ENCODE measurements around the gene GNG2.

The GNG2 gene

GRCh38 chr14:51873221-51873893, 12.9 kb downstream of the GNG2 start:
- H3K4me3 ChIP-seq (ENCODE audit: low read depth, low read length) = no peak overlapping the region
- TF ChIP-seq CTCF (IDR thresholded peaks at IDR 0.05; ENCODE audit: low read depth, low read length) = no peak

DNA sequence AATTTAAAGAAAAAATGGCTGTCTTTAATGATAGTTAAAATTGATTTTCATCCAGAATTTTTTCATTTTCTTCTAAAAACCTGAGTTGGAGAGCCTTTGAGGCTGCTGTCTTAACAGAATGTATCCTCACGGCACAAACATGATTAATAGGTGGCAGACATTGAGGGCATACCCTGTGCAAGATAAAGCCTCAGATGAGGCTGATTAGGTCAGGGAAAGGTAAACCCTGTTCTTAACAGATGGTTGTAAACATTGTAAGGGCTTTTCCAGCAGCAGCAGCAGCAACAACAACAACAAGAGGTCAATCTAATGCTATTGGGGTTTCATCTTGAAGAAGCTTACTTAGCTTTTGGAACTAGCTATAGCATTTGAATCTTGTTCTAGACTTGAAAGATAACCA, 17.4 kb downstream of the GNG2 start:
- no peak for TF ChIP-seq CTCF (IDR thresholded peaks at IDR 0.05; ENCODE audit: low read depth, low read length)
- no peak overlapping the region for H3K4me3 ChIP-seq (ENCODE audit: low read depth, low read length)

- no peak overlapping the region for H3K4me3 ChIP-seq (ENCODE audit: low read depth, low read length)
- no peak for TF ChIP-seq CTCF (IDR thresholded peaks at IDR 0.05; ENCODE audit: low read depth, low read length)
These were observed 18.8 kb downstream of the GNG2 start for GRCh38 chr14:51879170-51879569.

- H3K4me3 ChIP-seq (ENCODE audit: low read depth, low read length) = no peak overlapping the region
- TF ChIP-seq CTCF (IDR thresholded peaks at IDR 0.05; ENCODE audit: low read depth, low read length) = no peak
These were observed 20.6 kb downstream of the GNG2 start for GRCh38 chr14:51880835-51881580.

DNA sequence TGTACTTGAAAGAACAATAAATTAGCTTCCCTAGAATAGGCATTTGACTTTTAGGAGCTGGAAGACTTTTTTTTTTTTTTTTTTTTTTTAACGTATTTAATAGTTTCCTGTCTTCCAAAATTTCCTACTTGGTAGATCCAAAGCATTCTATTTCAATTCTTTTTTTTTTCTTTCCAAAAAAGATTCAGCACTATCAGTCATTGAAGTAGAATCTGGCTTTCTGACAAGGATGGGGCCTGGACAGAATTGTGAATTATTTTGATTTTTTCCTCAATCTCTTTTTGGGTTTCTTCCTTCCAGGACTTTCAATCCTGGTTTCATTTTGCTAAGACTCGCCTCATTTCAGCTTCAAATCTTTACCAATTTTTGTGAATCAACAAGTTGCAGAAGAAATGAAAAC, 21.2 kb downstream of the GNG2 start:
- TF ChIP-seq CTCF (IDR thresholded peaks at IDR 0.05; ENCODE audit: low read depth, low read length) = no peak
- H3K4me3 ChIP-seq (ENCODE audit: low read depth, low read length) = no peak overlapping the region

DNA sequence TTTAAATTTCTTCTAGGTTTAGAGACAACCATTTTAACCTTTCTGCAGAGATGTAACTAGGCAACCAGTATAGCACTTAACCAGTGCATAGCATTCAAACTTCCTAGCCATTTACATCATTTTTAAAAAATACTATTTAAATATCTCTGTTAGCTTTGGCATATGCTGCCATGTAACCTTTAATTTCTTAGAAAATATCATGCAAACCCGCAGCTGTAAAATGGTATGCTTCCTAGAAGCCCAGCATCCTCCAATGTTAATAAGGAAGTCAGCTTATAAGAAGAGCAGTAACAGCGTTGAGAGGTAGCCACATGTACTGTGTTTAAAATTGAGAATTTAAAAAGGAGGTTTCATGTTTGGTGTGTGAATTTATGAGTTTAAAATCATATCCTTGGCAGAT, 22.8 kb downstream of the GNG2 start:
- TF ChIP-seq CTCF (IDR thresholded peaks at IDR 0.05; ENCODE audit: low read depth, low read length) = no peak
- no peak overlapping the region for H3K4me3 ChIP-seq (ENCODE audit: low read depth, low read length)

Data from WI38 (cell line).